Measurements from ENCODE around the gene IMPG2.

The IMPG2 gene

DNA sequence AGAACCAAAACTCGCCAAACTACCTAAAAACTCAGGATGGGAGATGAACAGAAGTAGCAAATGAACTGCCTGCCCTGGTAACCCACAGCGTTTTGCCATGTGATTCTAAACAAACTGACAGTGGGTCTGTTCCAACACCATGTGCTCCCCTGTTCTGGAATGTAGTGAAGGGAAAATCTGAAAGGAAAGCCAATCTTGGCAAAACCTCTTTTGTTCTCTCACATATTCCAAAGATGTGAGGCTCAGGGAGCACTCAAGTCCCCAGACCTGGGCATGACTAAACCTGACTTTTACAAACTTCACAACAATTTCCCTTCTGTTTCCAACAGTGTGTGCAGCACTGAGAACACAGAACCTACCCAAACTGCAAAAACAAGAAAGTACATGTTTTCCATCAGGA is 116.1 kb downstream of the IMPG2 start:
- no peak for TF ChIP-seq CTCF (IDR thresholded peaks at IDR 0.05; ENCODE audit: insufficient read depth, low read length, missing control alignments)
- no peak for DNase-seq (ENCODE audit: low read depth, low spot score)
- no peak overlapping the region for H3K4me3 ChIP-seq (ENCODE audit: low read depth, low read length)
- CTCF ChIA-PET: no interaction called here
- POLR2A ChIA-PET: no interaction called here

- H3K4me3 ChIP-seq (ENCODE audit: low read depth, low read length): no peak overlapping the region
- no peak for DNase-seq (ENCODE audit: low read depth, low spot score)
- ChIA-PET POLR2A (no interaction called here), CTCF (interaction anchor here (0.8 to 3.9 kb wide), 3 partner anchors 179 to 600 kb away, joined by 3 to 27 read pairs (median 3); no protein-coding TSS in a partner anchor)
- TF ChIP-seq CTCF (IDR thresholded peaks at IDR 0.05; ENCODE audit: insufficient read depth, low read length, missing control alignments): no peak
Observed at GRCh38 chr3:101203411-101203810, 117.0 kb downstream of the IMPG2 start.

- no peak for TF ChIP-seq CTCF (IDR thresholded peaks at IDR 0.05; ENCODE audit: insufficient read depth, low read length, missing control alignments)
- ChIA-PET POLR2A (no interaction called here), CTCF (interaction anchor here (0.8 to 3.9 kb wide), 2 partner anchors 179 to 310 kb away, joined by 3 to 27 read pairs; no protein-coding TSS in a partner anchor)
- DNase-seq (ENCODE audit: low read depth, low spot score): no peak
- no peak overlapping the region for H3K4me3 ChIP-seq (ENCODE audit: low read depth, low read length)
Observed at GRCh38 chr3:101202640-101203039, 117.7 kb downstream of the IMPG2 start.

GRCh38 chr3:101200461-101200860 is 119.9 kb downstream of the IMPG2 start:
- no peak for DNase-seq (ENCODE audit: low read depth, low spot score)
- no peak for TF ChIP-seq CTCF (IDR thresholded peaks at IDR 0.05; ENCODE audit: insufficient read depth, low read length, missing control alignments)
- POLR2A ChIA-PET: no interaction called here
- CTCF ChIA-PET: interaction anchor here (3.9 kb wide), 1 partner anchor 308 kb away, joined by 27 read pairs; no protein-coding TSS in a partner anchor
- no peak overlapping the region for H3K4me3 ChIP-seq (ENCODE audit: low read depth, low read length)

GRCh38 chr3:101195951-101196713 is 124.2 kb downstream of the IMPG2 start:
- peak; percentile 23 for DNase-seq (ENCODE audit: low read depth, low spot score)
- H3K4me3 ChIP-seq (ENCODE audit: low read depth, low read length): no peak overlapping the region
- ChIA-PET CTCF (interaction anchor here (0.6 to 3.1 kb wide), 69 partner anchors 10 to 733 kb away, joined by 3 to 129 read pairs (median 4); partner anchors contain the start of genes ABI3BP and TFG), POLR2A (interaction anchor here (0.7 kb wide), 3 partner anchors 241 to 418 kb away, joined by 3 read pairs; no protein-coding TSS in a partner anchor)
- TF ChIP-seq CTCF (IDR thresholded peaks at IDR 0.05; ENCODE audit: insufficient read depth, low read length, missing control alignments): peak; percentile 37

DNA sequence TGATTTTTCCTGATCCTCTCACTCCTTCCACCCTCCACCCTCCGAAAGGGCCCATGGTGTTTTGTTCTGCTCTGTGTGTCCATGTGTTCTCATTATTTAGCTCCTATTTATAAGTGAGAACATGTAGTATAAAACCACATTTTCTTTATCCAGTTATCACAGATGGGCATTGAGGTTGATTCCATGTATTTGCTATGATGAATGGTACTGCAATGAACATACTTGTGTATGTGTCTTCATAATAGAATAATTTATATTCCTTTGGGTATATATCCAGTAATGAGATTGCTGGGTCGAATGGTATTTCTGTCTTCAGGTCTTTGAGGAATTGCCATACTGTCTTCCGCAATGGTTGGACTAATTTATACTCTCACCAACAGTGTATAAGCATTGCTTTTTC is 126.0 kb downstream of the IMPG2 start:
- TF ChIP-seq CTCF (IDR thresholded peaks at IDR 0.05; ENCODE audit: insufficient read depth, low read length, missing control alignments): no peak
- ChIA-PET POLR2A (no interaction called here), CTCF (interaction anchor here (0.6 to 5.7 kb wide), 3 partner anchors 158 to 301 kb away, joined by 3 to 52 read pairs (median 4); no protein-coding TSS in a partner anchor)
- DNase-seq (ENCODE audit: low read depth, low spot score): no peak
- H3K4me3 ChIP-seq (ENCODE audit: low read depth, low read length): no peak overlapping the region
